ENCODE measurements around the gene R3HDM2.

GRCh38 chr12:57211791-57212700, 218.8 kb downstream of the R3HDM2 start:
- TF ChIP-seq YY1 (IDR thresholded peaks at IDR 0.05; ENCODE audit: insufficient read depth, insufficient read length) (no peak), ZNF274 (IDR thresholded peaks at IDR 0.05; ENCODE audit: low read depth, low read length) (no peak)
